ENCODE measurements around the gene FOXN3.
A peak's percentile ranks its signal among the peaks of the same experiment; 100 is the strongest.

The FOXN3 gene

DNA sequence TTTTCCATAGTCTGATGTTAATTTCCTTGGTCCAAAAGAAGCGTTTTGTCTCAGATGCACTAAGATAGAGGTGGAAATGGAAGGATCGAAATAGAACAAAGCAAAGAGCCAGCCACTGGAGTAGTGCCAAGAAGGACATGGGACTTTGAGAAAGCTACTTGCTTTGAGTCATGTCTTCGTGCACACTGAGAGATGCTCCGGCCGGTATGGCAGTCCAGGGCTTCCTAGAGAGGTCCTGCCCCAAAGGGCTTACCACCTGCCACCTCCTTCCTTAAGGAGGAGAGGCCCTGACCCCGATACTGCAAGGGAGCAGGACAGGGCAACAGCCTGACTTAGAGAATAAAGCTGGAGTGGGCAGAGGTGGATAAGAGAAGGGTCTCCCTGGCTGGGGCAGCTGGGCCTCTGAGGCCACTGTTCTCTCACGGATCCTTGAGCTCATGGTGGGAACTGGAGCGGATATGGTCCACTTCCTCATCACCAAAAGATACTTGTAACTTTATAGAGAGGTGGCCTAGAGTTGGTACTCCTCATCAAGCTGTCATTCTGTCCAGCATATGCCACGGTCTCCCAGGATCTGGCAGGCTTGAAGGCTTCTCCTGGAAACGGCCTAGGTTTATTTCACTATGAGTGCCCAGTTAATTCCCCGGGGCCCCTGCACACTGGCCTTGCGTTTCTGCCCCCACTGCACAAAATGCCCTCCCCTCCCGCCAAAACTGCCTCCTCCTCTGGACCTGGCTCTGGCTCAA lies 57.4 kb downstream of the FOXN3 start:
- no peak for DNase-seq

DNA sequence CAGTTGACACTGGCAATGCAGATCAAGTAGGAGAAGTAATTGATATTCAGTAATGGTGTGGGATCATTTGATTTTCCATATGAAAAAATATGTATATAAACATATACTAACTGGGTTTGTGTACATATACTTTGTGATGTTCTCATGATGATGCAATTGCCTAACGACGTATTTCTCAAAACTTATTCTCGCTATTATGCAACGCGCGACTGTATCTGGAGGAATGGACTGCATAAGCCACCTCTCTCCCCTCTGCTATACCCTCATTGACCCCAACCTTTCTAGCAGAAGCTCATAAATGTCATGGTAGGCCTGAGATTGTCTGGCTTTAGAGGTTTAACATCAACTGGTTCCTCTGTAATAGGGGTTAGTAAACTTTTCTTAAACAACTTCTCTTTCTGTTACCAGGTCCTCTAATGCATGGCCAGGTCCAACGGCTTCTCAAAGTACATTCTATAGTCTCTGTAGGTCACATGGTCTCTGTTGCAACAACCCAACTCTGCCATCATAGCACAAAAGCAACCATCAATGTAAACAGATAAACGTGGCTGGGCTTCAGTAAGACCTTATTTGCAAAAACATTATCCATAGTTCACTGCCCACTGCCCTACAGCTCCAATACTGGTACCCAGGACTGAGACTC lies 59.3 kb downstream of the FOXN3 start:
- no peak for DNase-seq

DNA sequence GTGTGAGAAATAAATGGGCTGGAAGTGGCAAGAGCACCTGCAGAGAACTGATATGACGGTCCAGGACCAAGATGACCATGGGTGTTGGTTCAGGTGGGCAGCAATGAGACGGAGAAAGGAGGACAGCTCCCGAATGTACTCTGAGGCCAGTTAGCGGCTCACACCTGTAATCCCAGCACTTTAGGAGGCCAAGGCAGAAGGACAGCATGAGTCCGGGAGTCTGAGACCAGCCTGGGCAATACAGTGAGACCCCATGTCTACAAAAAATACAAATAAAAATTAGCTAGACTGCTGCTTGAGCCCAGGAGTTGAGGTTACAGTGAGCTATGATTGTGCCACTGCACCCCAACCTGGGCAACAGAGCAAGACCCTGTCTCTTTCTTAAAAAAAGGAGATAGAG lies 60.1 kb downstream of the FOXN3 start:
- no peak for DNase-seq

DNA sequence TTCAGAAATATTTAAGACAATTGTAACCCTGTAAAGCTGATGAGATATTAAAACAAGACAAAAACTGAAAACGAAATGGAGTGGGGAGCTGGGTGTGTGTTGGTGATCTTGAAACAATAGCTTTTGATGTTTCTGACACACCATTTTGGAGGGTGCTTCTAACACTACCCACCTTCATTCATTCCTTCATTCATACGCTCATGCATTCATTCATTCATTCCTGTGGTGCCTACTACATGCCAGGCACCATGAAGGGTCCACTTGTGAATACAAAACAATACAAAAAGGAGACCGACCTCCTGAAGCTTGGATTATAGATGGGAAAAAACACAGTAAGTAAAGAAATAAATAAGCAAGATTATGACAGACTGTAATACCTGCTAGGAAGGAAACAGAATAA lies 60.5 kb downstream of the FOXN3 start:
- DNase-seq: no peak

DNA sequence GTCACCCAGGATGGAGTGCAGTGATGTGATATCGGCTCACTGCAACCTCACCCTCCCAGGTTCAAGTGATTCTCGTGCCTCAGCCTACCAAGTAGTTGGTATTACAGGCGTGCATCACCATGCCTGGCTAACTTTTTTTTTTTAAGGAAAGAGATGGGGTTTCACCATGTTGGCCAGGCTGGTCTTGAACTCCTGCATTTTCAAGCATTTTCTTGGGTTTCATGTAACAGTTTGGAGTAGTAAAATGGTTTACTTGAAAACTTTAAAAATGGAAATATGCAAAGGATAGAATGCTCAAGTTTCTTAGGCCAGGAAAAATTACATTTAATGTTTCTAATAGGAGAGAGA lies 63.3 kb downstream of the FOXN3 start:
- DNase-seq: no peak

DNA sequence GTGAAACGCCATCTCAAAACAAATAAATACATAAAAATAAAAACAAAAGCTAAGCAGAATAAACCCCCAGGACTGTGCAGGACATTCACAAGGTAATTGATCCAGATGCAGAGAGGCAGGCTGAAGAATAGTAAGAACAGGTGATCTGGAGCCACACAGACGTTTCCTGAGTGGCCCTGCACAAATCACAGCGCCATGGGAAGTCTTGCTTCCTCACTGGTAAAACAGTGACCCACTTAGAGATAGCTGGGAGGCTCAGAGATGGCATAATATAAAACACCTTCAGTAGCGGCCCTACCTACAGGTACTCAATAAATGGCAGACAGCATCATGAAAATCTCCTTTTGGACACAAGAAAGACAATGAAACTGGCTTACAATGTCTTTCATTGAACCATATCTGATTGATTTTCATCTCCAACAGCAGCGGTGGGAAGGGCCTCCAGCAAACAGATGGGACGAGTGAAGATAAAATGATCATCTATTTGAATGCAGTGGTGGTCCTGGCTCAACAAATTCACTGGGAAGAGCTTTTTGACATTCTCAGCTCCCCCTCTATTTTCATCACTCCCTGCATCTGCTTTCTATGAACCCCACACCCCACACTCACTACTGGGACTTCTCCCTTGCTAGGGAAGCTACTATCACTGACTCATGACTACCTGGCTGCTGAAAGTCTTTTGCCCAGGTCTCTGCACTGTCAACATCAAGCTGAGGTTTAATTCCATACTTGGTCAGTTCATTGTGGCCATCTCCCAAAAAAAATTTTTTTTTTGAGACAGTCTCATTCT lies 63.9 kb downstream of the FOXN3 start:
- no peak for DNase-seq

DNA sequence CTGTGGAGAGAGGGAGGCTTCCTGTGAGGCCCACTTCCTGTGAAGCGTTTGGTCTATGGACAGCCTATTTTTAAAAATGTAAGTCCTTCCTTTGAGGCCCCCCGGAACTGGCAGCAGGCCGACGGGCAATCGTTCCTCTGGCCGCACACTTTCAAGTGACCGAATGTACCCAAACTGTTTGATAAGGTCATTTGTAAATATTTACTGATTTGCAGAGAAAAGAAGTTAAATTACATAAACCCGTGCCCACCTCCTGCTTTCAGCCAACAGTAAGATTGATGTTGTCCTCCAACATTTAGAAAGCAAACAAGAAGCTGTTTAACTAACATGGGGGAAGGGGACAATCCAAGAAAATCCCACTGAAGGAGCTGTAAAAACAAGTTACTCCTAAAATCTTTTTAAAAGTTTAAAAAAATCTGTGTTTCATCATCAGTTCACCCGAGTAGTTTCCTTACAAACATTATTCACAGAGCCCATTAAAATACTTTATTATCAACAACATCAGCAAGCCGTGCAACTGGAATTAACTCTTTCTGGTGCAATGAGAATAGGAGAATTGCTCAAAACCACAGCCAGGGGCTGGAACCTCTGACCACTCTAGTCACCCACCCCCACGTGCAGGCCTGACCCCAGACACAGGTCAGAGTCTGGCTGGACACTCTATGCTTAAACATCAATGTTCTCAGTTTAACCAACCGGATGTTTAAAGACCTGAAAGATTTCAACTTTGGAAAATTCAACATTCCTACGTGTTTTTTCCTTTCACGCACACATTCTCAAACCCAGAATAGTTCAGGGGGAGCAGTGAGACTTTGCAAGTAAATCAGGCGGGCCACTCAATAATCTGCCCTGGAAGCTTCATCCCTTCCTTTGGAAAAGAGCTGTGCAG lies 65.3 kb downstream of the FOXN3 start:
- peak in 1 of 3 experiments; percentile 40 for DNase-seq

DNA sequence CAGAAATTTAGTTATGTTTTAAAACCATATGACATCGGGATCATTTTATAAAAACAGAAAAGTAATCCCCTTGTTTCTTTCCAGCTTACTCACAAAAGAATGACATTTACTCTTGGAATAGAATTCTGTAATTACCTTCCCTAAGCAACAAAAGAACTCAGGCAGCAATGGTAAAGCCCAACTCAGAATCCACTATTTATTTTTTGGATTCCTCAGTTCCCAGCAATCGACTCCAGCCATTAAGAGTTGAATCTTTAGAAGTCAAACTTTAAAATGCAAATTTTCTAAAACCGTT lies 65.9 kb downstream of the FOXN3 start:
- DNase-seq: no peak

DNA sequence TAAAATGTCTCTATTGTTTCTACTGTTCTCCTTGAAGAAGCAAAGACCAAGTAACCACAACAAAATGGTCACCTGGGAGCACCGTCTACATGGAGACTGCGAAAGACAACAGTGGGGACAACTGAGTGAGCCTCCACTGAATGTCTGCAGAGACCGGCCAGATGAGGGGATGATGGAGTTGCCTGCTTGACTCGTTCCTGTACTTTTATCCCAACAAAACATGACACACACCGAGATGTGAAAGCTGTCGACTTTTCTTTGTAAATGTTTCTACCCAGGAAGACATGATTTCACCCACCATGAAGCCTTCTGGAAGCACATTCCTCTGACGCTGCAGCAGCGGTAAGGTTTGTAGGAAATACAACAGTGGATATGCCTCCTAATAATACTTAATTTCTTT lies 66.9 kb downstream of the FOXN3 start:
- DNase-seq: no peak

DNA sequence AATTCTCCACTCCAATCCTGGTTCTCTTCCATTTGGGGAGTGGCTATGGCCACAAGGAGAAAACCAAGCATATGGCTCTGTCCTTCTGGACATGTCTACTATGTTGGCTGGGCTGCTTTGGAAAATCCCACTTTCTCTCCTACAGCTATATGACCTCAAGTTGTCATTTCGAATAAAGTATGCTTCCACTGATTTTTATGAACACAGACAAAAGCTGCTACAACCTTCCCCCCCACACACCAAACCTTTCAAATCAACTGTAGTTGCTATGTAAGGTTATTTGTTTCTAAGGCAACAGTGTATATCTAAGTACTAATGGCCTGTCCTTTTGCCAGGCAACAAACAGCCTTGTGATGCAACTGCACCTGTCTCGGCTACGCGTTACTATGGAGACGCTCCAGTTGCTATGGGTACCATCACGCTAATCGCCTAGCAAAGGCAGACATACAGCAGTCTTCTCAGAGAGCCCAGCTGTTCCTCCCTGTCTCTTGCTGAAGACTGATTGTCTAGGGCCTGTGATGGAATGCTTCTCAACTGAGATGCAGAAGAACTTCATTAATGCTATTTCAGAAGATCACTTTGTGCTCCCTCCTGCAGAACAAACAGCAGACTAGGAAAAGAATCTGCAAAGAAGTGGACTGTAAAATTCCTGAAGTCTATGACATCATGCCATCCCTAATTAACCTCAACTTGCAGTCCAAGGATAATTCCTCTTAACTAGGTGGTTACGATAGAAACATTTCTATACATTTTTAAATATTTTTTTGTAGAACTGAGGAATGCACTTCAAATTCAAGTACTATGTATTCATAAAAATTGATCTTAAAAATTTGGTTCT lies 67.6 kb downstream of the FOXN3 start:
- DNase-seq: peak; percentile 92 to 99 (median 93)

DNA sequence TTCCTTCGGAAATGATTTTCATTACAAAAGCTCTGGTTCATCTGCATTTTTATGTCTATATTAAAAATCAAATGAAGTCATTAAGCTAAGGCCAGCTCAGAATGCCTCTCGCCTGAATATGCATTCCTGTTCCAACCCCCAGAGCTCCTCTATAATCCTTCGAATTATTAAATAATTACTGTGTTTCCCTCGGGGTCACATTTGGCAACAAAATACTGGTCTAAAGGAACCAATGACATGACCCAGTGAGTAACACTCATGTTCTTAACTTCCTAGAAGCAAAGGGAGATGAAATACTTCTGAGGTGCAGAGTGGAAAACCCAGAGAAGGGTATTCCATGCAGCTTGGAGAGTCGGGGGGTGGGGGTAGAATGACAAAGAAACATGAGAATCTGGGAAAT lies 68.3 kb downstream of the FOXN3 start:
- DNase-seq: no peak

DNA sequence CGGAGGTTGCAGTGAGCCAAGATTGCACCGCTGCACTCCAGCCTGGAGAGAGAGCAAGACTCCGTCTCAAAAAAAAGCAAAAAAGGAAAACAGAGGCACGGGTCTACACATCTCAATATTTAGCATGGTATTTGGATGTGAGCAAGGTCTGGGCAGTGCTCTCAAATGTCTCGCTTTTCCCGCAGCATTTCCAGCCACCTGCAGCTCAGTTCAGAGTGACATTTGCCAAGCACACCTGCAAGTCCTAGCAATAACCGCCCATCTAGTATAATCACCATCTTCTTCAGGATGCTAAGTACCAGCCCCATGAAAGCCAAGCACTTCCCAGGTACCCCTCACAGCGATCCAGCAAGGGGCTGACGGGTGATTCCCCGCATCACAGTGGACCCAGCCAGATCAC lies 69.1 kb downstream of the FOXN3 start:
- DNase-seq: no peak

DNA sequence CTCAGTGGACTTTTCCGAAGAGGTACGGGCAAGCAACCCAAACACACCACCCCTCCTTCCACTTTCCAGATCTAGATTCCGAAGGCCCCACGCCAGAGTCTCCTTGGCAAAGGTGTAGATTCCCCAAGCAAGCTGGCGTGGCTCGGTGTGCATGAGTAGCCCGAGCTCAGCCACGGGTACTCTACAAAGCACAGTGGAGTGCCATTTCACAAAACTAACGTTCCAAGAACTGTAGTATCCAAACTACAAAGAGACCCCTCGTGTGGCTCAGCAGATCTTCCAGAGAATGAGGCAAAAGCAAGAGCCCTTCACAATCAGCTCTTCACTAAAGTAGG lies 72.1 kb downstream of the FOXN3 start:
- no peak for DNase-seq

DNA sequence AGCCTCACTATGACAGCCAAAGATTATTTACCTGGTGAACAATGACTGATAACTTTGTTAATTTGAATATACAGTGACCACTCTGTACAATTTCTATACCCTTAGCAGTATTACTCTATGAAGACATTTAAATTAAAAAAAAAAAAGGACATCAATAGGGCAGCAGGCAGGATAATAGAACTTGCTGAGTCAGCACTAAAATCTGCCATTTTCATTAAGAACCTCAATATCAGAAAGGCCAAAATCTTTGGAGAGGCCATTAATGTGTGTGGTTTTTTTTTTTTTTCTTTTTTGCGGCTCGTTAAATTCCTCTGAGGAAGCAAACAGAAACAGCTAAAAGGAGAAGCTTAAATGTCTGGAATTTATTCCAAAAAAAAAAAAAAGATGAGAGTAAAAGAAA lies 73.7 kb downstream of the FOXN3 start:
- no peak for DNase-seq

DNA sequence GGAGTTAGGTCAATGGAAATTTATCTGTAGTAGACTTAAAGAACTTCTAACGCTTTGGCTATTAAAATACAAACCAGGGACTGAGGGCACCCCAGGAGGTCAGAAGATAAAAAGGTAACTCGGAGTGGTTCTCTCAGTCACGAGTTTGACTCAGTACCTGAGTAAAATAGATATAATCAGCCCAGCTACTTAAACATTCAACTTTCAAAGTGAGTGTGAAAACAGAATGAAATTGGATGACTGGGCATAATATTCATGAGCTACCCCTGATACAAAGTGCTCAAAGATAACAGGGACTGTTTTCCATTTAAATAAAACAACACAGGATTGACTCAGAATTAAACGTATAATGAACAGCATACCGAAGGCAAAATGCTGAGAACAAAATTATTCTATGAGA lies 75.0 kb downstream of the FOXN3 start:
- no peak for DNase-seq

DNA sequence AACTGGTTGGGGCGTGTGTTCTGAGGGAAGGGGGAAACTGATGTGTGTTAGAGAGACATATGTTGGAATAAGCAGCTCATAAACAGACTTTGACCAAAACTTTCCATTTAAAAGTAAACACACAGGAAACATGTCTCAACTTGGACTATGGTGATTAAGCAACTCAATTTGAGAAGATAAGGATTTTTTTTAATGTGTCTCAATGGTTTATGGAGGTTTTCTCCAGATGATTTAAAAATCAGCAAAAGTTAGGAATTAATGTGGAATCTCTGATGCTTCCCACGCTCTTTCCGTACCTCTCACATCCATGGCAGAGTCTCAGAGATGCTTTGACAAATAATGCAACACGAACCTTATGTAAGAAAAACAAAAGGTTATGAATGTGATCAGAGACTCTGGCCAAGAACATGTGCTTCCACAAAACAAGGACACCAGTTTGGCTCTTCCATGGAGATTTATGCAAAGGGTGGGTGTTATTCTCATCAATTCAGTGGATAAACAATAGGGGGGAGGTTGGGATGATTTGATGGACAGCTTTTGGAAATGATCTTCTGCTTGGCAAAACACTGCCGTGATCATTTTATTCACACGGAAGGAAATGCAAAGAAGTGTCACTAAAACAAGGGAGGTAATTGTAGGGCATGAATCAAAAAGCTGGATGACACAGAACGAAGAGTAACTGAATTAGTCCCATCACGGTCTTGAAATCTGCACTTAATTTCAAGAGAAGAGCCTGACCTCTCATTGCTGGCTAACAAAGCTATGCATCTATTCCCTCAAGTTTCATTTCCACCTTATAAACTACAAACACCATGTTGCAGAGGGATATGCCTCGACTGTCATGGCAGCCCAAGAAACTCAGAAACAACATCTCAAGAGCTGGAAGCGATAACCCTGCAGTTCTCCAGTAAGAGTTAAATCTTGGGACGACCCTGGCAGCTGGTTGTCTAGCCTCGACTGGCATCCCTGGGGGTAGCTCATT lies 76.5 kb downstream of the FOXN3 start:
- no peak for DNase-seq

DNA sequence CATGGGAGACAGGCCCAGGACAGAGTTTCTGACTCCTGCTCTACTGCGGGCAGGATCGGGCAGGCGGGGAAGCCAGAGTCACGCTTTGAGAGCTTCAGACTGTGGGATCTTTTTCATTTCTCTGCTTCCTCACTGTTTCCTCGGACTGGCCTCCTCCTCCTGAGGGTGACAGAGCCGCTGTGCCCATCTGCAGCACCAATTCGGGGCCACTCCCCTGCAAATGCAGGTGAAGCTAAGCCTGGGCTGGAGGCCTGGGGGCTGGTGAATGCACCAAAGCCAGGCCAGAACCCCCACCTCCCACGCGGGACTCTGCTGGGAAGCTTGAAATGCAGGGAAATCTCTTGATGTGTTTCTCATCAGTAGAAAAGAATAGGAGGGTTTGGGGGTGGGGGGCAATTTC lies 77.5 kb downstream of the FOXN3 start:
- no peak for DNase-seq

DNA sequence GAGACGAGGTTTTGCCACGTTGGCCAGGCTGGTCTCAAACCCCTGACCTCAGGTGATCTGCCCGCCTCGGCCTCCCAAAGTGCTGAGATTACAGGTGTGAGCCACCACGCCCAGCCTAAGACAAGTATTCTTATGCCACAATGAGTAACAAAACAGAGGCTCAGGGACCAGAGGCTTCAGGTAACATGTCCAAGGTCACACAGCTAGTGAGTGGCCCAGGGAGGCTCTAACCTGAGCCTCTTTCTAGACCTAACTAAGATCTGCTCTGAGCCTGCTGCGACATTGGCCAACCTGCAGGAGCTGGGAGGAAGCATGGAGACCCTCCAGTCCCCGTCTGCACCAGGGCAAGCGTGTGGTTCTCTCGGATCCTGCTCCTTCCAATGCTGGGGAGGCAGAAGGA lies 77.9 kb downstream of the FOXN3 start:
- DNase-seq: no peak

DNA sequence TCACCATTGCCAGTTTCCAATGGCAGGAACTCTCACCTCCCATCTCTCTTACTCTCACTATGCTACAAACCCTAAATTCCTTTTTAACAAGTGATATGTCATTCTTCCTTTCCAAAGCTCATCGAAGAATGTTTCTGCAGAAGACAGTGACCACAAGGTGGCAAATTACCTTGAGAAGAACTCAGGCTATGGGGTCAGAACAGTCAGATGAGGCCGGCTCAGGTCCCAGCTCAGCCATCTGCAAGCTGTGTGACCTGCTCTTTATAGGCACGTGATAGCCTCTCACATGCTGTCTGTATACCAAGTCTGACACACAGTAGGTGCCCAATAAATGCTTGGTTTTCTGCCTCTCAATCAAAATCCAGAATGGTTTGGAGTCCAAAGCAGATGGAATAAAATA lies 80.7 kb downstream of the FOXN3 start:
- DNase-seq: no peak

DNA sequence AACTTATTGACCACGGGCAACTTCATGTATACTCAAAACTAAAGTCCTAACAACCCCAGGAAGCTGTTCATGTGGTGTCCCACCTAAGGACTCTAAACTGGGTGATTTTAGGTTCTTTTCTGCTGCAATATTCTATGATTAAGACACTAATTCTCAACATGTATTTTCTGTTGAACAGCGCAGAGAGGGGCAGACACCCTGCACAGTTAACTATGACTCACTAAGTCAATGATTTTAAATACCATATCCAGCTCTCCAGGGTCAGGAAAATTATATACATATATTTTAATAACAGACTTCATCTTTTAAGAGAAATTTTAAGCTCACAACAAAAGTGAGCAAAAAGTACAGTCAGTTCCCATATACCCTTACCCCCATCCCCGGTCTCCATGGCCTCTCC lies 85.0 kb downstream of the FOXN3 start:
- DNase-seq: no peak

DNA sequence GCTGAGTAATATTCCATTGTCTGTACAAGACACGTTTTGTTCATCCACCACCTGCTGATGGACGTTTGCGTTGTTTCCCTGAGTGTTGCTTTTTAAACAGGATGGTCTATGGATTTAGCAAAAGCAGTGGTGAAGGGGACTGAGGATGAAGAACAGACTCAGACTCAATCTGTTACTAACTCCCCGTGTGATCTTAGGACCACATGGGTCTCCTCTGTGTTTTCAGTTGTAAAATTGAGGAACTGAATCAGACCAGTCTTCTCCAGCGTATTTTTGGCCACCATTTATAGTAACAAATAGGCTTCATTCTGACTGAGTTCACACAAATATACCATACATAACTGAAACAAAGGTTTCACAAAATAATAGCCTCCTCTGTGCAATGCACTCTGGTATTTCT lies 85.6 kb downstream of the FOXN3 start:
- no peak for DNase-seq
